NCI-H345 treated with DMSO at 0.1 percent for 48 hours (cell line): ENCODE measurements around the gene DOCK1.

Experiments used
- DNase-seq: peaks from one replicate; lab custom pipeline; 2025; ENCODE audit not compliant: unreplicated experiment; lab: John Stamatoyannopoulos, UW

The DOCK1 gene

DNA sequence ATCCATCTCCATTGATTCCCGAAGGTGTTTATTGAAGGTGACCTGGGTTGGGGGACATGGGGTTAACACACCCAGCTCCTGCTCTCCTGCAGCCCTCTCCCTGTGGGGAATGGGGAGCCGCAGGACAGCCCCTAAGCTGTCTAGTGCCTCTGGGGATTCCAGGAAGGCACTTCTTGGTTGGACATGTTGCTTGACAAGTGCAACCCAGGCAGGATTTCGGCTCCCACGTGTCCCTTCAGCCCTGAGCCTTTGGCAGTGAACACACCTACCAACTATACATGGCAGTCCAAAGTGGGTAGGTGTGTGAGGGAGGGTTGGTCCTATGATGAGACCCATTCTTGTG is 43.9 kb downstream of the DOCK1 start:
- no peak for DNase-seq

DNA sequence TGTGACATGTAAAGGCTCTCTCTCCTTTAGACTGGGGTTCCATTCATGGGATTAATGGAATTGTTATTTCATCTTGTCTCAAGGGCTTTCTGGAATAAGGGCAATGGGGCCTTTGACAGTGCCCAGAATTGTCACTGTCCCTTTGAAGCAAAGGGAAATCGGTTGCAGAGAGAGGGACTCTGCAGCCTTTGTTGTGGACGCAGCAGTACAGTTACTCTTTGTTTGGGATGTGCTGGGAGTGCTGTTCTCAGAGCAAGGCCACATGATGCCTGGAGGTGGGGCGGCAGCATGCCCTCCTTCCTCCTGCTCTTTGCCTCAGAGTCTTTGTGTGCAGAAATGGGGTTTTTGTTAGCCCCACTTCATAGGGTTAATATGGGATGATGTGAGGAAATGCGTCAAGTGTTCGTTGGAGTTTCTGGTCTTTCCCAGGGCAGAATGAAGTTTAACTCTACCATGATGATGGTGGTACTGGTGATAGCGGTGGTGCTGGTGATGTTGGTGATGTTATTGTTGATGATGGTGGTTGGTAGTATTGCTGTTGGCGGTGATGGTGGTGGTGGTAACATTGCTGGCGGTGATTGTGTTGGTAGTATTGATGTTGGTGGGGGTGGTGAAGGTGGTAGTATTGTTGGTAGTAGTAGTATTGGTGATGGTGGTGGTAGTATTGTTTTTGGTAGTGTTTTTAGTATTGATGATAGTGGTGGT is 45.3 kb downstream of the DOCK1 start:
- no peak for DNase-seq

DNA sequence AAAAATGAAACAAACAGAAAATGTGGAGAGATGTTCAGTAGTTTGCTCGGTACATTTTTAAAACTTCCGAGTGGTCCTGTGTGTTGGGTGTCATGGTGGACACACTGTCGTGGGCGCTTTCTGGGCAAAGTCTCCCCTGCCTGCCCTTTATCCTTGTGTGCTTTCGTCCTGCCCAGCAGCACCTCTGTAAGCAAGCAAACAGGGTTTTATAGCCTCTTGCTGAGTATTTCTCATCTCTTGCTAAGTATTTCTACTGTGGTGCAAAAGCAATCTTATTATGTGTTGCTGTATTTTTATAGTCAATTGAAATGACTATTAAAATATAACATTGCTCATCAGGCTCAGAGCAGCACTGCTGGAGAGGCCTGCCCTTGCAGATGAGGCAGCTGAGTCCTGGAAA is 48.7 kb downstream of the DOCK1 start:
- no peak for DNase-seq

DNA sequence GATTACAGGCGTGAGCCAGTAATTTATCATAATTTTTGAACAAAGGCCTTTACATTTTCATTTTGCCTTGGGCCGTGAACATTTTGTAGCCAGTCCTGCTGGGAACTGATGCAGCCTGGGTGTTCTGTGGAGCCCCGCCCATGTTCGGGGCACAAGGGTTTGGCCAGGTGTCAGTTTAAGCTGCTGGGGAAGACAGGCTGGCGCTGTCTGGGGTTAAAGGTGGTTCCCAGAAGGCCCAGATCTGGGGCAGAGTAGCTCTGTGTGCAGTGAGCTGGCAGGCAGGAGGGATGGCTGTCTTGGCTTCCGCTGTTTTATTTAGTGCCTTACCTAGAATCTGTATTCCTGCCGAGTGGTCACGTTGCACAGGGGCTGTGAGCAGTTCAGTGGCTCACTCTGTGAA is 50.2 kb downstream of the DOCK1 start:
- DNase-seq: no peak

DNA sequence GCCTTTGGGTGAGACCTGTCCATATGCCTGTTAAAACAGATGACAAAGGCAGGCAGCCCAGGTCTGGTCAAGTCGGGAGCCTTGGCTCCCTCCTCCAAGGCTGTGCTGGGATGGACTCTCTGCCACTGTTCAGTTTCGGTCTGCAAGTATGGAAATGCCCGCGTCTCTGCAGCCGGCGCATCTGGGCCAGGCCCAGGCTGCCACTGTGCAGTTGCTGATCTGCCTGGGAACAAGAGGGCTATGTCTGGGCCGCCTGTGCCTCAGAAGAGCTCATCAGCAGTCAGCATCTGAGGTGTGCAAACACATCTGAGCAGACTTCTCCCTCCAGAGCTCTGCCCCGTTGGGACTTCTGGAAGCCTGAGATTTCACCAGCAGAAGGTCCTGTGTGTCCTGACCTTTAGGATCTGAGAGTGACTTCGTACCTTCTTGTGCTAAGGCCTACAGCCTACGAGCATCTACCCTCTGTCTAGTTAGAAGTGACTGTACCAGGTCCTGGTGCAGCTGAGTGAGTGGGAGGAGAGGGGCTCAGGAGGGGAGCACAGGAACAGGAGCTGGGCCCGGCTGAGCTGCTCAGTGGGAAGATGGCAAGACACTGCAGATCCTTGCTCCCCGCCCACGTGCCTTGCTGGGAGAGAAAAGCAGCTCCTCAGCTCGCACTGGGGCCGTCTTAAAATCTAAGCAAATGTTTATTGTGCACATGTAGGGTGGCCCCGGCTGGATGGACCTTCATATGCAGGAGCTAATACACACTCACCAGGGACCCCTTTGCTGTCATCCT is 50.9 kb downstream of the DOCK1 start:
- DNase-seq: no peak

DNA sequence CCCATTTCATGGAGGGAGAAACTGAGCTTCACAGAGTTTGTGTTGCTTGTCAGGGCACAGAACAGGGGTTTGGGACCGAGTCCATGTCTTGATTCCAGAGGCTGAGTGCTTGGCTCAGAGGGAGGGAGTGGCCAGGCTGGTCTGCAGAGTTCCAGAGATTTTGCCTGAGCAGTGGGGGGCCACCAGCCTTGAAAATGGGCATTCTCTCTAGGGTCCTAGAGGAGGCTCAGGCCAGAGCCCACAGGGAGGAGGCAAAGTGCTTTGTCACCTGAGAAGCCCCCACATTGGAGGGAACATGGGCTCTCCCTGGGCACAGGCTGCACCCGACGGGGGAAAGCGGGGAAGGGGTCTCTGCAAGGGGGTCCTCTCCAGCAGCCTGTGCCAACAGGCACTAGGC is 51.5 kb downstream of the DOCK1 start:
- DNase-seq: no peak

DNA sequence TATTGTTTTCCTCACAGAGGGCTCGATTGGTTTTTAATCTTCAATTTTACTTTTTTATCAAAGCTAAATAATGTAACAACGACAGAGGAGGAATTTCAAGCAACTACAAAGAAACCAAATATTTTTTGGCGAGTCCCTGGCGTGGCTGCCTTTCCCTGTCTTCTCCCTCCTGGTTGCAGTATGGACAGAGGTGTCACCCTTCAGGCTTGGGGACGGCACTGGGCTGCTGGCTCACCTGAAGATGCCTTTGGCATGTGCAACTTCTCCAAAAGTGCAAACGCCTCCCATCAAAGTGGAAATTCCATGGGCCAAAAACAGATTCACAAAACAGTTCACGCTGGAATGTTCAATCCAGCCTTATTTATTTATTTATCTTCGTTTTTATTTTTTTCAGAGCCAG is 51.9 kb downstream of the DOCK1 start:
- no peak for DNase-seq

DNA sequence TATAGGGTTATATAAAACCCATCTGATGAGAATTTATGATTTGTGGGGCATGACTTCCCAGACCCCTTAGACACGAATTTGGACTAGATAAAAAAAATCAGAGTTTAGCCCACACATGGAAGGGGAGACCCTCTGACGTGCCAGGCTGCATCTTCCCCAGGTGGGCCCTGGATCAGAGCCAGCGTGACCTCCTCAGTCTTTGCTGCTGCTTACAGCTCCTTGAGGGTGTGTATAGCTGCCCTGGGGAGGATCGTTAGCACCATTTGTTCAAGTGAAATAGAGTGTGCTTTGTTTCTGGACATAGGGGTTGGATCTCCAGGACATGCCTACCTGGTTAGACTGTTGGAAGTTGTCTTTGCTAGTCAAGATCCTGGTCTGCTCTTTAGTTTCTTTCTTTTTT is 54.2 kb downstream of the DOCK1 start:
- no peak for DNase-seq

DNA sequence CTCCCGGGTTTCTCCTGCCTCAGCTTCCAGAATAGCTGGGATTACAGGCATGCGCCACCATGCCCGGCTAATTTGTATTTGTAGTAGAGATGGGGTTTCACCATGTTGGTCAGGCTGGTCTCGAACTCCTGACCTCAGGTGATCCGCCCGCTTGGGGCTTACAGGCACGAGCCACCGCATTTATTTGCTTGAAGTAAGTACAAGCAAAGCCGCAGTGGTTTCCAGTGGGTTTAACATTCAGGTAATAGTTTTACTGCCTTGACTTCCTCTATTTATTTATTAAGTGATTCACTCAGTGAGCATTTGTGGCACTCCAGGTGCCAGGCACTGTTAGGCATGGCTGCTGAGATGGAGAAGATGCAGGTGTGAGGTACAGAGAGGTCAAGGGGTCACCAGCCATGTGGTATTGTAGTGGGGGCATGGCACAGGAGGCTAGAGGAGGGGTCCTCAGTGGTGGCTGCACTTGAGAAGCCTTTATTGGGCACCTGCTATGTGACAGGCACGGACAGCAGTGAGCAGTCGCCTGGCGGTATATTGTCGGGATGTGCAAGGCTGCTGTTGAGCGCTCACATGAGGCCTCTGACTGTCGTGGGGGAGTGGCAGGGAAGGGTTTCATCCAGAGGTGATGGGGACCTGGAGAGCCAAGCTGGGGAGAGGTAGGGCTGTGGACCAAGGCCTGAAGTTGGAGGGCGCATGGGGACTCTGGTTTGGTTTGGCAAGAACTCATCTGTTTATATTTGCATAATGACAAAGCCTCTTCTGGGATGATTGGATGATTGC is 54.9 kb downstream of the DOCK1 start:
- DNase-seq: no peak

DNA sequence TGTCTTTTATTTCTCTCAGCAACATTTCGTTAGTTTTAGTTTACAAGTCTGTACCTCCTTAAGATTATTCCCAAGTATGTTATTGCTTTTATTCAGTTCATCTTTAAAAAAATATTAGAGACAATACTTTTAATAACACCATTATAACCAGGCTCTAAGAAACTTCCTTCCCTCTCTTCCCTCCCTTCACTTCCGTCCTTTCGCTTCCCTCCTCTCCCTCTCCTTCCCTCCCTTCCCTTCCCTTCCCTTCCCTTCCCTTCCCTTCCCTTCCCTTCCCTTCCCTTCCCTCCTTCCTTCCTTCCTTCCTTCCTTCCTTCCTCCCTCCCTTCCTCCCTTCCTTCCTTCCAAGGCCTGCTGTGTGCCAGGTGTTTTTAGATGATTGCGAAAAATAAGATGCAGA is 58.1 kb downstream of the DOCK1 start:
- no peak for DNase-seq

DNA sequence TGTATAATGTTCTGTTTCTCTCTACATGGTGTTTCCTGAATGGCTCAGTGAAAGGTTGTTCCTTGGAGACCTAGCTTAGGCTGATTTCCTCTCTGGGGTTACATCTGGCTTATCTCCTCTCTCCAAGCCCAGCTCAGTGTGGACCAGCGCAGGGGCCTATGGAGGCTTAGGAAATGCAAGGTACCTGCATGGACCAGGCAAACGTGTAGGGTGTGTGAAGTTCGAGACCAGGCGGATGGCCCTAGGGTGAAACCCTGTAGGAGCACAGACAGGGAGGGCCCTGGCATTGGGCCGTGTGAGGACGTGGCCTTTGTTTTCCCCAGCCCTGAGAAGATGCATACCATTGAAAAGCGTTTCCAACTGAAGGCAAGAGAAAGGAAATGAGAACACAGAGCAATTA is 59.0 kb downstream of the DOCK1 start:
- DNase-seq: no peak

DNA sequence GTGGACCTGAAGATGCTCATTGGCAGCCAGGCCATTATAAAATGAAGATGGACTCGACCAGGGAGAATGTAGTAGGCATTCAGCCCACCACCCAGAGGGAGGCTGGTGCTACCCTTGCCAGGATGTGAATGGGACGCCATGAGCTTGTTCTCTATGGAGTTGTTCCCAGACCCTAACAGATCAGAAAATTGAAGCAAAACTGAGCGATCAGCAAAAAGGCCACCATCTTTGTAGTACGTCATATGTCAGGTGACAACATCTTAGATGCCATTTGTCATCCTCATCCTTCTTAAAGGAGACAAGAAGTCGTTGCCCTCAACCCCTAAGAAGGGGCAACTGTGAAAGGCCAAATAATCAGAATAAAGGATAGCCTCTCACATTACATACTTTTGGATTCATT is 61.7 kb downstream of the DOCK1 start:
- no peak for DNase-seq

DNA sequence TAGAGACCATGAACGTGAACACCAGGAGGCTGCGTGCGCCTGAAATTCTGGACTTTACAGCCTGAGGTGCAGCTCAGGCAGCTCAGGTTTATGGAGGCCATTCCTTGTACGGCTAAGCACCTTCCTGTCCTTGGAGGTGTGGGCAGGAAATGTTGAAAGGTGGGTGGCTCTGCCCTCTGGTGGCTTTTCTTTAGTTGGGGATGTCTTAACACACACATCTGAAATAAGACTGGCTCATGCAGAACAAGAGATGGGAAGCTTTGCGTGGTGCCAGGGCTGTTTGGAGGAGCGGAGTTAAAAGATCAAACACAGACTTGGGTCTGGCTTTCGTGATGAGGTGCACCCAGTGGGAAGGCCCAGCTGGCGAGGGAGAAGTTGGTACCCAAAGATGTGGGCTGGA is 64.1 kb downstream of the DOCK1 start:
- DNase-seq: peak; percentile 0

DNA sequence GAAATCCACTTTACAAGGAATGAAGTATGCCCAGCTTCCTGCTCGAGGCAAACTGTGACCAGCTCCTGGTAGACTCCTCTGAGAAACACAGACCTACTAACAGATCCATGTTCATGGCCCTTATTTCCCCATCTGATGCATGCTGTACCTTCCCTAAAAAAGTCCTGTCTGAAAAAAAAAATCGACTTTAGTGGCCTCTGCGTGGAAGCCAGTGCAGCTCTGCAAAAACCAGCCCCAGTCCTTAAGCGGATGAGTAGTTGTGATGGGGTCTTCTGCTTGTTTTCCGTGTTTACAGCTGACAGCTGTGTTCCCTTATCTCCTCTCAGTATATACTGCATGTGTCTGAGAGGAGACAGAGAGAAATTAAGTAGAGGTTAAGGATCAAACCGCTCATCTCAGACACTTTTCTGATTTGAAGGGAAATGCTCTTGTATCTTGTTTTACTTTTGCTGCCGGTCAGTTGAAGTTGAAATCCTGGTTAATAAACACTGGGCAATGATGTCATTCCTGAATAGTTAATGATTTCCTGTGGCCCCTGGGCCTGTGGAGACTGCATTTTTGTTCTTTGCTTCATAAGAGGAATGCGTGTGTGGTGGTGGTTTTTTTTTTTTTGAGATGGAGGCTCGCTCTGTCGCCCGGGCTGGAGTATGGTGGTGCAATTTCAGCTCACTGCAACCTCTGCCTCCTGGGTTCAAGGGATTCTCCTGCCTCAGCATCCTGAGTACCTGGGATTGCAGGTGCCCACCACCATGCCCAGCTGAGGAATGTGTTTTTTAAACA is 67.6 kb downstream of the DOCK1 start:
- no peak for DNase-seq

DNA sequence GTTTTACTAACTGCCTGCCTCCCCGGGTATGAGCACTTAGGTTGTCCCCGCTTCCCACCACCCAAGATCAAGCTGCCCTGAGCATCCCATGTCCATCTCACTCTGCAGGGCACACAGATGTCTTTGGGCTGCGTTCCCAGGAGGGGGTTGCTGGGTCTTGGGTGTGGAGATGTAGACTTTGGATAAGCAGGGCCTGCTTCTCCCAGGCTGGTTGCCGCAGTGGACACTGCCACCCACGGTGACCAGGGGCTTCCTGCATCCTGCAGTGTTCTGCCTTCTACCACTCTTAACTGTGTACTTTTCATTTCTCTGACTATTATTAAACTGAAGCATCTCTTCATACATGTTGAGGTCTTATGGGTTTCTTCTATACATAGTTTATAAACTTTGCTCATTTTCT is 70.0 kb downstream of the DOCK1 start:
- no peak for DNase-seq

DNA sequence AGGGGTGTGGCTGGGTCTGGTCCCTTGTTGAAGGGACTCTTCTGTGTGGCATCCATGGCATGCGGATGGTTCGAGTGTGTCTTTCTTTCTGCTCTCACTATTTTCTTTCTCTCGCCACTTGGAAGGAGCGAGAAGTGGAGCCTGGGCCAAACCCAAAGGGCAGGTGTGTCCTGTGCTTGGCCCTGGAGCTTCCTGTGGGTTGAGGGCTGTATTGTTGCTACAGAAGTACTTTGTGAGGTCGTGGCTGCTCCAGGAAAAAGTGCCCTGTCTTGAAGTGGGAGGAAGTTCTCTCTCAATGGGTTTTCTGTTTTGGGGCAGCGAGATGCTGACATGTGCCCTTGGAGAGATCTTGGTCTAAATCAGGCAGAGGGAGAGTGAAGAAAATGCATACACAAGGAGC is 72.0 kb downstream of the DOCK1 start:
- DNase-seq: no peak

DNA sequence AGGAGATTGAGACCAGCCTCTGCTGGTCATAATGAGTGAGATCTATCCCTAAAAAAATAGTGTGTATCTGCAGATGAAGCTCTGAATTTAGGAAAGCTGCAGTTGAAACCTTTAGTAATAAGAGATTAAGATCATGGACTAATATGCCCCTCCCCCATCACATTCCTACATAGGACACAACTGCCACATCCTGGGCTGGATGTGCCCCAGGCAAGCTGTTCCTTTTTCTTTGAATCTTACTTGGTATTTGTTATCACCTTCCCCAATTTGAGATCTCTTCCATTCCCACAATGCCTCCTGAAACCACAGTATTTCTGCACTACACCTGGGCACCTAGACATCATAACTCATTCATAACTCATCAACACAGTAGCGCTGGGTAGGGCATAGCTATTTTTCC is 74.1 kb downstream of the DOCK1 start:
- no peak for DNase-seq

DNA sequence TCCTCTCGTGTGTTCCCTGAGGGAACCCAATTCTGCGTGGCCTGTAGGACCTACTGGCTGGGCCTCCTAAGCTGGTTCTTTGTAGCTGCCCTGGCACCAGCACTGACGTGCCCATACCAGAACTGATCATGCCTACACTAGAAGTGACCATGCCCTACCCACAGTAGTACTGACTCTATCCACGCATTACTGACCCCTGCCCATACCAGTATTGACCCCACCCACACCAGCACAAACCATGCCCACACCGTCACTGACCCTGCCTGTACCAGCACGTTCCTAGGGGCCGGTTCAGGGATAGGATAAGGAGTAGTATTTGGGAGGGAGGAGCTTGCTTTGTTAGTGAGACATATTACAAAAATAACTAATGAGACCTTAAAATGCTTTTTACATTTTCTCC is 88.0 kb downstream of the DOCK1 start:
- no peak for DNase-seq

DNA sequence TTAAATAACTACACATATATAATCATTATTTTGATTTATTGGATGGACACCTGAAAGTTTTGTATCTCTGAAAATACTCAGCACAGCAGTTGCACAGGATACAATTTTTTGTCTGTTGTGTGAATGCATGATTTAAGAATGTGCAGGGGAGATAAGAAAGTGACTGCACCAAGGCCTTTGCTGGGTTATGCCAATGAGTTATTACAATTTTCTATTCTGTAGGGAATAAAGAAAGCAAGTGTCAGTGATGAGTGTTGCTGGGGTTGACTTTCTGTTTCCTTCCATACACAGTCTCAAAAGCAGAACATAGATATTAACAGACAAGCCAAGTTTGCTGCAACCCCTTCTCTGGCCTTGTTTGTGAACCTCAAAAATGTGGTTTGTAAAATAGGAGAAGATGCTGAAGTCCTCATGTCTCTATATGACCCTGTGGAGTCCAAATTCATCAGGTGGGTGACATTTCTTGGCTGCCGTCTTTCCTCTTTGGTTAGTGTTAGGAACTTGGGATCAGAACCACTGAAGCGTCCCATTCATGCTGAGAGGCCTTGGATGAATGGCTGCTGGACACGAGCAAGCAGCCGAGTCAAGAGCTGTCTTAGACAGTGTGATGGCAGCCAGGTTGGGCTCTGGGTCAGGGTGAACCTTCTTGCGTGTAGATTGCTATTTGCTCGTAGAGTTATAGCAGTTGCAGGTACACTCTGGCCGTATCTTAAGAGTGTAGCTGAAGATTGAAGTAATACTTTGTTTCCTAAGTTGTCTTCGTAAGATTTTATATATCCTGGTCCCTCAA is 92.8 kb downstream of the DOCK1 start:
- no peak for DNase-seq

DNA sequence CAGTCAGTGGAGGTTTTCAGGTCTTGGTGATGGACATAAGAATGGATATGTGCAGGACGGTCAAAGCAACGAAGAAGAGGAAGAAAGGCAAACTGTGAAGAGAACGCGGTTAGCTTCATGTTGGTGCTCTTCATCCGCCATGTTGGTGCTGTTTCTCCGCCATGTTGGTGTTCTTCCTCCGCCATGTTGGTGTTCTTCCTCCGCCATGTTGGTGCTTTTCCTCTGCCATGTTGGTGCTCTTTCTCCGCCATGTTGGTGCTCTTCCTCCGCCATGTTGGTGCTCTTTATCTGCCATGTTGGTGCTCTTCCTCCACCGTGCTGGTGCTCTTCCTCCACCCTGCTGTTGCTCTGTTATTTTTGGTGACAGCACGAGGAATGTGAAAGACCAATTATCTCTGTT is 95.4 kb downstream of the DOCK1 start:
- no peak for DNase-seq
